CMK (cell line): ENCODE measurements around the gene CCNL2.

Experiments used
- DNase-seq: peaks from one replicate; pipeline ENCODE4 v3.0.0-alpha.2; 2010; ENCODE audit warnings: low read depth

The CCNL2 gene

GRCh38 chr1:1341549-1342021 is 57.5 kb downstream of the CCNL2 start:
- no peak for DNase-seq

- DNase-seq, result no peak
These were observed 58.2 kb downstream of the CCNL2 start for GRCh38 chr1:1340791-1341548.

GRCh38 chr1:1340185-1340584 is 59.0 kb downstream of the CCNL2 start:
- DNase-seq, result no peak

- no peak for DNase-seq
These were observed 60.9 kb downstream of the CCNL2 start for GRCh38 chr1:1338278-1338677.

- DNase-seq, result no peak
These were observed 61.4 kb downstream of the CCNL2 start for GRCh38 chr1:1337793-1338147.

- DNase-seq, result no peak
These were observed 62.0 kb downstream of the CCNL2 start for GRCh38 chr1:1336931-1337792.

- no peak for DNase-seq
These were observed 62.7 kb downstream of the CCNL2 start for GRCh38 chr1:1336446-1336845.

- no peak for DNase-seq
These were observed 63.3 kb downstream of the CCNL2 start for GRCh38 chr1:1335792-1336248.
